ENCODE measurements around the gene CDYL. TPM values are rescaled to one million over a fixed set of nuclear protein-coding genes. Genes with fewer than 3 reads are reported as not detected.

The CDYL gene
- total RNA-seq, 1 donor from 2014 or later, result 31.9 TPM

DNA sequence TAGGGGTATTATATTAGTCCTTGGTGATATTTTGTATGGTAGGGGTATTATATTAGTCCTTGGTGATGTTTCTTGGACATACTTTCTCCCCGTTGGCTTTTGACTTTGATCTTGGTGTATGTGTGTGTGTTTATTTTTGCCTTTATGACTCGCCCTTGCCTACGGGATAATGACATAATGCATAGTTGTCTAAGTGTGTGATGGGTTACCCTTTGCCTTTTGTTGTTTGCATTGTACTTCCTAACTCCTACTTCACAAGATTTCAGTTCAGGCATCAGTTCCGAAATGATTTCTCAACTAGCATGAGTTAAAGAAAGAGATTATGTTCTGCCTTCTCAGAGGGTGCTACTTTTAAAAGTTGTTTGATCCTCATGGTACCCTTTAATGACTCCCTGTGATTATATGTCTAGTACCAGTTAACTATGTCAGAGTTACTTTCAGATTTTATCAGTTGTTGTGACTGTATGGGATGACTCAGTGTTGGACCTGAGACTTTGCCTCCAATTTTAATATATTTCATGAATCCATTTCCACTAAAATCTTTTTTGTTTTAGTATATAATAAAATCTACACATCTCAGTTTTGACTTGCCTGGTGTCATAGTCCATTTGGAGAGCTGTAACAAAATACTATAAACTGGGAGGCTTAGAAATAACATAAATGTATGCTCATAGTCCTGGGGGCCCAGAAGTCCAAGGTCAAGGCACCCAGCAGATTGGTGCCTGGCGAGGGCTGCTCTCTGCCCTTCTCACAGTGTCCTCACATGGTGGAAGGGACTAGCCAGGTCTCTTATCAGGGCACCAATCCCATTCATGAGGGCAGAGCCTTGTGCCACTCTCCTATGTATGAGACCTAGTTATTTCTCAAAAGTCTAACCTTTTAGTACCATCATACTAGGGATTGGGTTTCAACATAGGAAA is 34.1 kb downstream of the CDYL start:
- no peaks in the 10 kb centered on the region for H3K9me3 ChIP-seq
- no peaks in the 10 kb centered on the region for H3K36me3 ChIP-seq
- intact Hi-C loops (cut with DNase I), result no loop called here
- TF ChIP-seq POLR2AphosphoS5 (IDR thresholded peaks at IDR 0.05; ENCODE audit: insufficient read depth in 1 of 2, low read depth in 1 of 2), result no peak
- no peak for TF ChIP-seq POLR2A (IDR thresholded peaks at IDR 0.05)
- TF ChIP-seq, protein P1, sequence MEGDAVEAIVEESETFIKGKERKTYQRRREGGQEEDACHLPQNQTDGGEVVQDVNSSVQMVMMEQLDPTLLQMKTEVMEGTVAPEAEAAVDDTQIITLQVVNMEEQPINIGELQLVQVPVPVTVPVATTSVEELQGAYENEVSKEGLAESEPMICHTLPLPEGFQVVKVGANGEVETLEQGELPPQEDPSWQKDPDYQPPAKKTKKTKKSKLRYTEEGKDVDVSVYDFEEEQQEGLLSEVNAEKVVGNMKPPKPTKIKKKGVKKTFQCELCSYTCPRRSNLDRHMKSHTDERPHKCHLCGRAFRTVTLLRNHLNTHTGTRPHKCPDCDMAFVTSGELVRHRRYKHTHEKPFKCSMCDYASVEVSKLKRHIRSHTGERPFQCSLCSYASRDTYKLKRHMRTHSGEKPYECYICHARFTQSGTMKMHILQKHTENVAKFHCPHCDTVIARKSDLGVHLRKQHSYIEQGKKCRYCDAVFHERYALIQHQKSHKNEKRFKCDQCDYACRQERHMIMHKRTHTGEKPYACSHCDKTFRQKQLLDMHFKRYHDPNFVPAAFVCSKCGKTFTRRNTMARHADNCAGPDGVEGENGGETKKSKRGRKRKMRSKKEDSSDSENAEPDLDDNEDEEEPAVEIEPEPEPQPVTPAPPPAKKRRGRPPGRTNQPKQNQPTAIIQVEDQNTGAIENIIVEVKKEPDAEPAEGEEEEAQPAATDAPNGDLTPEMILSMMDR (IDR thresholded peaks at IDR 0.05), result no peak
- no peak for DNase-seq (ENCODE audit: extremely low spot score in 2 of 2)
- no peak overlapping the region for H3K4me3 ChIP-seq
- no peak overlapping the region for H3K27ac ChIP-seq
- H3K27me3 ChIP-seq, result no peaks in the 10 kb centered on the region
- peaks cover 46% of the 10 kb centered on the region for H3K4me1 ChIP-seq

DNA sequence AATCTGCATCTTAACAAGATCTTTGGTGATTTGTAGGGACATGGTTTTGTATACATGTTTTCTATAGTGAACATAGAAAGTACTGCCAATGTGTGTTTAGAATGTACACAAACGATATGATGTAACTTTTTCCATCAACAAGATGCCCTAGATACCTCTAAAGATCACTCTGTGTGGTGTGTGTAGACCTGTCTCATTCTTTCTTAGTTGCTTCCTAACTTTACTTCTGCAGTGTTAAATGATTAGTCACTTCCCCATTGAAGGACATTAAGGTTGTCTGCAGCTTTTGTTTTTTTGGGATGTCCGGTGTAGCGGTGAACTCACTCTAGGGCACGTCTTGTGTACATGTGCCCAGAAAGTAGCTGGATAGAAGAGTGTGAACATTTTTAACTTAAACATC is 35.9 kb downstream of the CDYL start:
- H3K27ac ChIP-seq, result no peak overlapping the region
- intact Hi-C loops (cut with DNase I), result no loop called here
- no peaks in the 10 kb centered on the region for H3K36me3 ChIP-seq
- TF ChIP-seq, protein P1 (IDR thresholded peaks at IDR 0.05), result no peak
- no peak for TF ChIP-seq POLR2AphosphoS5 (IDR thresholded peaks at IDR 0.05; ENCODE audit: insufficient read depth in 1 of 2, low read depth in 1 of 2)
- no peak for TF ChIP-seq POLR2A (IDR thresholded peaks at IDR 0.05)
- no peaks in the 10 kb centered on the region for H3K9me3 ChIP-seq
- no peak overlapping the region for H3K4me3 ChIP-seq
- no peaks in the 10 kb centered on the region for H3K27me3 ChIP-seq
- peaks cover 48% of the 10 kb centered on the region for H3K4me1 ChIP-seq
- no peak for DNase-seq (ENCODE audit: extremely low spot score in 2 of 2)

DNA sequence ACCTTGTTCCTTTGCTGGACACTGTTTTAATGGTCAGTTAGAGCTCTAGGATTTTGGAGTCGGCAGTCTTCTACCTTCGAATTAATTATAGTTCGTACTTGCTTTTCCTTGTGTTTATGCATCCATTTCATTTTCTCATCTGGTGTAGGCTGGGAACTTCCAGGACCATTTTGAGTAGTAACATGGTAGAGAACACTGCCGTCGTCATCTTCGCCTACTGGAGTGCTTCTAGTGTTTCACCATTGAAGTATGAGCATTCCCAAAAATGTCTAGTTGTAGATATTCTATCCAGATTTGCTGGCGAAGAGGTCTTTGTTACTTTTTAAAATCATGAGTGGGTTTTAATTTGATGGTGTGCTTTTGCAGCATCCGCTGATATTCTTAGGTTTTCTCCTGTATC is 36.9 kb downstream of the CDYL start:
- Histone ChIP-seq H3K9me3 (no peaks in the 10 kb centered on the region), H3K27ac (no peak overlapping the region), H3K4me1 (peaks cover 46% of the 10 kb centered on the region), H3K27me3 (no peaks in the 10 kb centered on the region), H3K36me3 (no peaks in the 10 kb centered on the region), H3K4me3 (no peak overlapping the region)
- DNase-seq (ENCODE audit: extremely low spot score in 2 of 2), result no peak
- TF ChIP-seq, protein P1 (IDR thresholded peaks at IDR 0.05), result no peak
- TF ChIP-seq POLR2A (IDR thresholded peaks at IDR 0.05) (no peak), POLR2AphosphoS5 (IDR thresholded peaks at IDR 0.05; ENCODE audit: insufficient read depth in 1 of 2, low read depth in 1 of 2) (no peak)
- intact Hi-C loops (cut with DNase I), result no loop called here

DNA sequence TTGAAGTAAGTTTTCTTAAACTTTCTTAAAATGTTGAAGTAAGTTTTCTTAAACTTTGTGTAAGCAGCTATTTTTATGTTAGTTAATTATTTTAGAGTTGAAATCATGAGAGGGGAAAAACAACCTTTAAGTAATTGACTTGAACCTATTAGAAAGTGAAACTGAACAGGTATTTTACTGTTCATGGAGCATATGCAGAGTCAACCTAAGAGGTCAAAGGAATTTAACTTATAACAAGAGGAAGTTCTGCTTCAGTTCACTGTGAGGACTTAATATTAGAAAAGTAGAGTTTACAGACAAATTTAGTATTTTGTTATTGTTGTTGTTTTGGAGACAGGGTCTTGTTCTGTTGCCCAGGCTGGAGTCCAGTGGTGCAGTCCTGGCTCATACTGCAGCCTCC is 38.0 kb downstream of the CDYL start:
- no peak overlapping the region for H3K4me3 ChIP-seq
- peaks cover 46% of the 10 kb centered on the region for H3K4me1 ChIP-seq
- TF ChIP-seq POLR2AphosphoS5 (IDR thresholded peaks at IDR 0.05; ENCODE audit: insufficient read depth in 1 of 2, low read depth in 1 of 2) (no peak), POLR2A (IDR thresholded peaks at IDR 0.05) (no peak)
- TF ChIP-seq, protein P1 (IDR thresholded peaks at IDR 0.05), result no peak
- no peaks in the 10 kb centered on the region for H3K36me3 ChIP-seq
- no peaks in the 10 kb centered on the region for H3K9me3 ChIP-seq
- H3K27ac ChIP-seq, result no peak overlapping the region
- intact Hi-C loops (cut with DNase I), result no loop called here
- no peak for DNase-seq (ENCODE audit: extremely low spot score in 2 of 2)
- no peaks in the 10 kb centered on the region for H3K27me3 ChIP-seq

DNA sequence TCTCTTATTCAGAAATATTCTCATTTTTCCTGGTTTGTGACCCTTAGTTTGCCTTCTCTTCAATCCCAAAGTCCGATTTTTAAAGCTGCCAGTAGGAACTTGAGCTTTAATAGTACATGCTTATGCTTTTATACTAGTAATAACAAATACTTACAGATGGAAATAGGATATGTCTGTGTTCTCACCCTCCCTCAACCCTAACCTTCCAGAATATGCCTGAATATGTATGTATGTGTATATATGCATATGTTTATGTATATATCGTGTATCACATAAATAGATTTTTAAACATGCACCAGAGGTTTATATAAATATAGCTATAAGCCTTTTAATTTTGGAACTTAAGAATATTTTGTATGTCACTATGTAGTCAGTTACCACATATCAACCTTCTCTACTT is 38.8 kb downstream of the CDYL start:
- Histone ChIP-seq H3K36me3 (no peaks in the 10 kb centered on the region), H3K9me3 (no peaks in the 10 kb centered on the region), H3K27me3 (no peaks in the 10 kb centered on the region), H3K27ac (no peak overlapping the region), H3K4me1 (peaks cover 51% of the 10 kb centered on the region), H3K4me3 (no peak overlapping the region)
- no peak for DNase-seq (ENCODE audit: extremely low spot score in 2 of 2)
- no peak for TF ChIP-seq POLR2AphosphoS5 (IDR thresholded peaks at IDR 0.05; ENCODE audit: insufficient read depth in 1 of 2, low read depth in 1 of 2)
- TF ChIP-seq POLR2A (IDR thresholded peaks at IDR 0.05), result no peak
- TF ChIP-seq, protein P1 (IDR thresholded peaks at IDR 0.05), result no peak
- intact Hi-C loops (cut with DNase I), result no loop called here
